Fibroblast of villous mesenchyme (primary cell): ENCODE measurements around the gene PTPRN2. TPM values are rescaled to one million over a fixed set of nuclear protein-coding genes. Genes with fewer than 3 reads are reported as not detected.

Experiments used
- DNase-seq: peaks from one replicate; pipeline ENCODE4 v3.0.0-alpha.2; 2010; ENCODE audit warnings: low read depth
- H3K4me3 ChIP-seq: 2 replicates; pipeline ENCODE4 v1.5.1; 2011; ENCODE audit warnings: low read depth, mild to moderate bottlenecking, low read length
- total RNA-seq: library from RNA; depleted of rRNA; stranded (reverse); fragments of >200 nt; gene quantifications from 2 replicates; pipeline ENCODE4 v1.2.3, GENCODE V29; 2012
- TF ChIP-seq, protein P1 (sequence below): IDR thresholded peaks from 2 replicates; pipeline ENCODE4 v1.5.1; 2012; ENCODE audit warnings: low read depth, mild to moderate bottlenecking, low read length; ENCODE audit not compliant: insufficient read depth

The PTPRN2 gene
- total RNA-seq, 1 donor, result not detected

DNA sequence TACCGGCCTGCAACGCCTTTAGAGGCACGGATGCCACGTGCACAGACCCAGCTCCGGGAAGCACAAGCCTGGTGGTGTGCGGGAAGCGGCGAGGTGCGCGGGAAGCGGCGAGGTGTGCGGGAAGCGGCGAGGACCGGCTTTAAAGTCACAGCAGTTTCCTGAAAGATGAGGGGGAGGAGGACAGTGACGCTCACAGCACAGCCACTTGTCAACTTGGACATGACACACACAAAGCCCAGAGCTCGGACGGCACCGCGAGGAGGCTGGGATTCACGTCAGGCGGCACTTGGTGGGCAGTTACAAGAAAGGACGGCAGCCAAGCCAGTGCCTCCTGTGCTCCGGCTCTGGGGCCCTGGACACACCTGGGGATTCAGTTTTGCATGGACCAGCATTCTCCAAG, 724.9 kb downstream of the PTPRN2 start:
- TF ChIP-seq, protein P1, sequence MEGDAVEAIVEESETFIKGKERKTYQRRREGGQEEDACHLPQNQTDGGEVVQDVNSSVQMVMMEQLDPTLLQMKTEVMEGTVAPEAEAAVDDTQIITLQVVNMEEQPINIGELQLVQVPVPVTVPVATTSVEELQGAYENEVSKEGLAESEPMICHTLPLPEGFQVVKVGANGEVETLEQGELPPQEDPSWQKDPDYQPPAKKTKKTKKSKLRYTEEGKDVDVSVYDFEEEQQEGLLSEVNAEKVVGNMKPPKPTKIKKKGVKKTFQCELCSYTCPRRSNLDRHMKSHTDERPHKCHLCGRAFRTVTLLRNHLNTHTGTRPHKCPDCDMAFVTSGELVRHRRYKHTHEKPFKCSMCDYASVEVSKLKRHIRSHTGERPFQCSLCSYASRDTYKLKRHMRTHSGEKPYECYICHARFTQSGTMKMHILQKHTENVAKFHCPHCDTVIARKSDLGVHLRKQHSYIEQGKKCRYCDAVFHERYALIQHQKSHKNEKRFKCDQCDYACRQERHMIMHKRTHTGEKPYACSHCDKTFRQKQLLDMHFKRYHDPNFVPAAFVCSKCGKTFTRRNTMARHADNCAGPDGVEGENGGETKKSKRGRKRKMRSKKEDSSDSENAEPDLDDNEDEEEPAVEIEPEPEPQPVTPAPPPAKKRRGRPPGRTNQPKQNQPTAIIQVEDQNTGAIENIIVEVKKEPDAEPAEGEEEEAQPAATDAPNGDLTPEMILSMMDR, result no peak
- DNase-seq, result no peak
- H3K4me3 ChIP-seq, result no peak overlapping the region

DNA sequence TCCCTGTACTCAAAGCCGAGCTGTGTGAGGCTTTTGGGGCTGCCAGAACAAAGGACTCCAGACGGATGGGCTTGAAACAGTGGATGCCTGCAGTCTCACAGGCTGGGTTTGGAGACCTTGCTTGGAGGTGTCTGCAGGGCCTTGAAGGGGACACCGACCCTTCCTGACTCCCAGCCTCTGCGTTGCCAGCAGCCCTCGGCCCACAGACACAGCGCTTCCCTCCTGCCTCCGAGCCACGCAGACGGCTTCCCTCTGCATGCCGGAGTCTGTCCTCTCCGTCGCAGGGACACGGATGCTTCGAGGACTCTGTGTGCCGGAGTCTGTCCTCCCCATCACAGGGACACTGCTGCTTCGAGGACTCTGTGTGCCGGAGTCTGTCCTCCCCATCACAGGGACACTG, 726.1 kb downstream of the PTPRN2 start:
- DNase-seq, result no peak
- TF ChIP-seq, protein P1, result no peak
- no peak overlapping the region for H3K4me3 ChIP-seq

DNA sequence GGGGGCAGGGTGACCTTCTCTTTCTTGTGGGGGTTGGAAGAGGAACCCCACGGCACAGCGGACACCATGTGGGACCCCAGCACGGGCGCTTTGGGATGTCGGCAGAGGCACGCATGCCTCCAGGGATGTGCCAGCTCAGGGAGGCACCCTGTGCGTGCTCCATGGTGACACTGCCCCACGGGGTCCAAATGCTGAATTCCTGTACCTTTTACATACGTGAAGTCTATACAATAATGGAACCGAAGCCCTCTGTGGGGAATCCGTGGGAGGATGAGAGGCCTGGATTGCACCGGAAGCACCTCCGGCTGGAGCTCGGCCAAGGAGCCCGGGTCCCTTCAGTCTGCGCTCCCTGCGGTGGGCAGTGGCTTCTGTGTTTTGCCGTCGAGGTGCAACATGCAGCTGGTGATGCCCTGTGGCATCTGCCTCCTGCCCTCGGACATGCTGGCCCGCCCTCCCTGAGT, 726.6 kb downstream of the PTPRN2 start:
- TF ChIP-seq, protein P1, result no peak
- no peak overlapping the region for H3K4me3 ChIP-seq
- no peak for DNase-seq

DNA sequence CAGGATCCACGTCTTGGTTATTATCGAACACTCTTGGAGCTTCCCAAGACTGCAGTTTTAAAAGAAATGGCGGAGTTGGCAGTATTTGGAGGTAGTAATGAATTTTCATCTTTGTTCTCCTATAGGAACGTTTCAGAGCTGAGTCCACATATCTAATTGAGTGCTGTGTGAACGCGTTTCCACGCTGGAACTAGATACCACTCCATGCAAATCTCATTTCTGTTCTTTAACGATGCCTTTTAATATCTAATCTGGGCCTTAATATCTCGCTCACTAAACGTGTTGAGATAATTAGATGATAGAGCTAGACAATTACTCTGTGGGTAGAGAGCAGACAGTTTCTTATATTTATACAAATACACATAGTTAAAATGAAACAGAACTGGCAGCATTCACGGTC, 727.2 kb downstream of the PTPRN2 start:
- DNase-seq, result no peak

DNA sequence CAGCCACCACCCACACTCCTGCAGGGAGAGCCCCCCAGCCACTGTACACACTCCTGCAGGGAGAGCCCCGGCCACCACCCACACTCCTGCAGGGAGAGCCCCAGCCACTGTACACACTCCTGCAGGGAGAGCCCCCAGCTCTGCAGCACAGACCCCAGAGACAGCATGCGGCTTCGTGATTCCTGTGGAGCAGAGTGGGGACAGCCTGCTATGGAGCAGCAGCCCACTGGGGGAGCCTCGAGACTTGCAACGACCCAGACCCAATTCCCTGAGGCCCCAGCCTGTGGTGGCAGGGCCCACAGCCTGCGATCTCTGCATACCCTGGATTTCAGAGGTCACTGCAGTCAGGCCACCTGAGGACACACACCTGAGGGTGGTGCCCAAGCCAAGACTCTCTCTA, 727.7 kb downstream of the PTPRN2 start:
- TF ChIP-seq, protein P1, result no peak
- no peak overlapping the region for H3K4me3 ChIP-seq
- no peak for DNase-seq

More for the DNA sequence above, 727.2 kb downstream of the PTPRN2 start:
- no peak overlapping the region for H3K4me3 ChIP-seq
- TF ChIP-seq, protein P1, result no peak

DNA sequence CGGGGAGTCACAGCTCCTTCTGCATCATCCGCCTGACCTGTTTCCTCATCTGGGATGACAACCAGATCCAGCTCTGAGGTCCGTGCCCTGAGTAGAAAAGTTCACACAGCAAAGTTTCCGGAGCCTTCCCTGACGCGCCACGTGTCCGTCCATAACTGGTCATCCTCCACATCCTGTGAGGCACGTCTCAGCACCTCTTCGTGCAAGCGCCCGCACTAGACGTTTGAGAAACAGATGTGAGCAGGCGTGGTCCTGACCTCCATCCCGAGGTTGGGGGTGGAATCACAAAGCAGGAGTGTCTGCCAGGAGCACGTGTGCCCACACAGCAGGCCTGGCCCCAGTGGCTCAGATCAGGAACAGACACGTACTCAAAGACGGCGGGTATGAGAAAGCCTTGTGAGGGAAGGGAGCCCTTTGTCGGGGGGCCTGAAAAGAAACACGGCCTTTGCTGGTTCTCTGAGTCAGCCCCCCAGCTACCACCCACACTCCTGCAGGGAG, 730.0 kb downstream of the PTPRN2 start:
- no peak for DNase-seq
- no peak overlapping the region for H3K4me3 ChIP-seq
- TF ChIP-seq, protein P1, result no peak
